AG04450 (cell line): ENCODE results near the gene POLR2L. TPM values are rescaled to one million over a fixed set of nuclear protein-coding genes. Genes with fewer than 3 reads are reported as not detected.

Source experiments
- CTCF ChIA-PET: fragments of 300-600, 350-600 bp; formaldehyde crosslinking; extraction: SDS; loops from one replicate; lab custom pipeline; 2022; ENCODE audit warnings: antibody characterized with exemption, inconsistent platforms; lab: Charles Lee
- POLR2A ChIA-PET: fragments of 350-600 bp; formaldehyde crosslinking; extraction: SDS; loops from one replicate; lab custom pipeline; 2021; ENCODE audit warnings: antibody characterized with exemption, inconsistent platforms; lab: Yijun Ruan, JAX
- DNase-seq: peaks from one replicate; pipeline ENCODE4 v3.0.0-alpha.2; 2011; ENCODE audit warnings: low read depth, low spot score
- H3K27ac ChIP-seq: one replicate; pipeline ENCODE4 v1.5.1; 2012; ENCODE audit warnings: low read depth, low read length, control low read depth
- H3K27me3 ChIP-seq: one replicate; pipeline ENCODE4 v1.6.0; 2012; ENCODE audit warnings: low read length; ENCODE audit not compliant: control insufficient read depth, insufficient read depth
- H3K4me3 ChIP-seq: 2 replicates; pipeline ENCODE4 v1.5.1; 2011; ENCODE audit warnings: mild to moderate bottlenecking, low read depth, low read length, control low read depth
- H3K9me3 ChIP-seq: 2 replicates; pipeline ENCODE4 v1.5.1; 2012; ENCODE audit warnings: low read length; ENCODE audit not compliant: control insufficient read depth, insufficient read depth
- CTCF ChIP-seq: IDR thresholded peaks from 2 replicates; pipeline ENCODE4 v1.5.1; 2011; ENCODE audit warnings: low read depth, low read length, control low read depth, inconsistent platforms
- polyA plus RNA-seq: library from polyadenylated mRNA; depleted of rRNA; stranded (reverse); fragments of >200 nt; gene quantifications from 2 replicates; pipeline ENCODE4 v1.2.3, GENCODE V29; 2011

The POLR2L gene
- polyA plus RNA-seq, 1 experiment: 211 TPM

- CTCF ChIA-PET: interaction anchor here (0.6 kb wide), 2 partner anchors 10 to 113 kb away, joined by 3 read pairs; no protein-coding TSS in a partner anchor
- Histone ChIP-seq H3K27ac (no peak overlapping the region), H3K9me3 (no peaks in the 10 kb centered on the region; the same call in 1 of the 2 replicates), H3K27me3 (no peaks in the 10 kb centered on the region), H3K4me3 (no peak overlapping the region)
- no peak for TF ChIP-seq CTCF
- DNase-seq: no peak
- POLR2A ChIA-PET: interaction anchor here (0.6 kb wide), 2 partner anchors 13 to 20 kb away, joined by 3 read pairs; no protein-coding TSS in a partner anchor
These were observed 4.4 kb downstream of the POLR2L start for GRCh38 chr11:837990-838307.

- CTCF ChIA-PET: interaction anchor here (0.6 to 0.8 kb wide), 2 partner anchors 11 to 113 kb away, joined by 3 to 4 read pairs; no protein-coding TSS in a partner anchor
- Histone ChIP-seq H3K9me3 (no peaks in the 10 kb centered on the region; the same call in 1 of the 2 replicates), H3K4me3 (no peak overlapping the region), H3K27me3 (no peaks in the 10 kb centered on the region), H3K27ac (no peak overlapping the region)
- TF ChIP-seq CTCF: no peak
- POLR2A ChIA-PET: interaction anchor here (0.6 to 0.7 kb wide), 2 partner anchors 13 to 18 kb away, joined by 3 read pairs; no protein-coding TSS in a partner anchor
- DNase-seq: no peak
These were observed 4.9 kb downstream of the POLR2L start for GRCh38 chr11:837189-837989.

GRCh38 chr11:836700-837099, 5.6 kb downstream of the POLR2L start:
- H3K27me3 ChIP-seq: no peaks in the 10 kb centered on the region
- ChIA-PET POLR2A (interaction anchor here (0.7 kb wide), 1 partner anchor 17 kb away, joined by 3 read pairs; no protein-coding TSS in a partner anchor), CTCF (interaction anchor here (0.8 kb wide), 1 partner anchor 11 kb away, joined by 4 read pairs; no protein-coding TSS in a partner anchor)
- DNase-seq: no peak
- H3K4me3 ChIP-seq: no peak overlapping the region
- H3K27ac ChIP-seq: no peak overlapping the region
- H3K9me3 ChIP-seq: no peaks in the 10 kb centered on the region; the same call in 1 of the 2 replicates
- no peak for TF ChIP-seq CTCF

GRCh38 chr11:836274-836673, 6.1 kb downstream of the POLR2L start:
- Histone ChIP-seq H3K27ac (no peak overlapping the region), H3K4me3 (no peak overlapping the region), H3K9me3 (no peaks in the 10 kb centered on the region; the same call in 1 of the 2 replicates), H3K27me3 (no peaks in the 10 kb centered on the region)
- CTCF ChIA-PET: interaction anchor here (0.8 kb wide), 1 partner anchor 12 kb away, joined by 4 read pairs; no protein-coding TSS in a partner anchor
- no peak for TF ChIP-seq CTCF
- no peak for DNase-seq
- POLR2A ChIA-PET: no interaction called here
